Dendritic cell treated with granulocyte-macrophage colony-stimulating factor and Interleukin-4, amounts not matched to agents 40 ng/mL and 50 ng/mL, for 4 days (primary cell): Measurements from ENCODE around the gene CYREN.
A peak's percentile ranks its signal among the peaks of the same experiment; 100 is the strongest.
"Not testable (repeated sequence)": the region's sequence is repeated elsewhere in the genome, so short reads cannot be mapped to it uniquely, and the experiment has no call there.

Experiments
- H3K27ac Mint-ChIP-seq: one replicate; pipeline ENCODE4 v1.8.0; 2022; ENCODE audit warnings: mild to moderate bottlenecking, mixed read lengths
- H3K27me3 Mint-ChIP-seq: one replicate; pipeline ENCODE4 v1.8.0; 2022; ENCODE audit warnings: mild to moderate bottlenecking, mixed read lengths
- H3K36me3 Mint-ChIP-seq: one replicate; pipeline ENCODE4 v1.8.0; 2022; ENCODE audit warnings: low read depth, mixed read lengths
- H3K4me1 Mint-ChIP-seq: one replicate; pipeline ENCODE4 v1.8.0; 2022; ENCODE audit warnings: low read depth, mixed read lengths
- H3K4me3 Mint-ChIP-seq: one replicate; pipeline ENCODE4 v1.8.0; 2022; ENCODE audit warnings: mild to moderate bottlenecking, moderate library complexity, mixed read lengths
- H3K9me3 Mint-ChIP-seq: one replicate; pipeline ENCODE4 v1.8.0; 2022; ENCODE audit warnings: mixed read lengths
- intact Hi-C: fragments of 100-400 bp; cut with micrococcal nuclease; formaldehyde crosslinking; loops from one replicate; pipeline ENCODE4 v1.15.0; 2022

The CYREN gene

GRCh38 chr7:135178364-135178763 is 7.9 kb upstream of the CYREN start:
- intact Hi-C loops: no loop called here
- H3K4me3 Mint-ChIP-seq: no peak overlapping the region
- H3K9me3 Mint-ChIP-seq: peaks cover 40% of the 10 kb centered on the region
- H3K27me3 Mint-ChIP-seq: no peaks in the 10 kb centered on the region
- no peak overlapping the region for H3K27ac Mint-ChIP-seq
- no peaks in the 10 kb centered on the region for H3K4me1 Mint-ChIP-seq
- H3K36me3 Mint-ChIP-seq: peaks cover 25% of the 10 kb centered on the region

- H3K9me3 Mint-ChIP-seq: peaks cover 28% of the 10 kb centered on the region
- peaks cover 3% of the 10 kb centered on the region for H3K4me1 Mint-ChIP-seq
- intact Hi-C loops: no loop called here
- no peak overlapping the region for H3K27ac Mint-ChIP-seq
- H3K4me3 Mint-ChIP-seq: no peak overlapping the region
- peaks cover 16% of the 10 kb centered on the region for H3K36me3 Mint-ChIP-seq
- H3K27me3 Mint-ChIP-seq: no peaks in the 10 kb centered on the region
These were observed 6.7 kb upstream of the CYREN start for GRCh38 chr7:135177028-135177696.

GRCh38 chr7:135175931-135176330 is 5.4 kb upstream of the CYREN start:
- intact Hi-C loops: no loop called here
- H3K27me3 Mint-ChIP-seq: no peaks in the 10 kb centered on the region
- H3K27ac Mint-ChIP-seq: no peak overlapping the region
- peaks cover 7% of the 10 kb centered on the region for H3K36me3 Mint-ChIP-seq
- H3K4me1 Mint-ChIP-seq: peaks cover 14% of the 10 kb centered on the region
- H3K9me3 Mint-ChIP-seq: peaks cover 16% of the 10 kb centered on the region
- H3K4me3 Mint-ChIP-seq: no peak overlapping the region

- intact Hi-C loops: no loop called here
- Mint-ChIP-seq H3K36me3 (peaks cover 14% of the 10 kb centered on the region), H3K27ac (no peak overlapping the region), H3K9me3 (peaks cover 6% of the 10 kb centered on the region), H3K27me3 (no peaks in the 10 kb centered on the region), H3K4me1 (peaks cover 18% of the 10 kb centered on the region), H3K4me3 (no peak overlapping the region)
These were observed 4.4 kb upstream of the CYREN start for GRCh38 chr7:135174941-135175340.

- H3K36me3 Mint-ChIP-seq: peaks cover 25% of the 10 kb centered on the region
- H3K27me3 Mint-ChIP-seq, H3K9me3 Mint-ChIP-seq, intact Hi-C loops, H3K27ac Mint-ChIP-seq, H3K4me3 Mint-ChIP-seq: not testable (repeated sequence)
- peaks cover 29% of the 10 kb centered on the region for H3K4me1 Mint-ChIP-seq
These were observed 3.4 kb upstream of the CYREN start for GRCh38 chr7:135173916-135174315.

GRCh38 chr7:135171581-135172291 is 1.2 kb upstream of the CYREN start:
- H3K4me3 Mint-ChIP-seq, H3K9me3 Mint-ChIP-seq, H3K27me3 Mint-ChIP-seq: not testable (repeated sequence)
- peak overlapping the region; percentile 99 for H3K27ac Mint-ChIP-seq
- intact Hi-C loops: loop anchor here (2.0 kb wide), 2 partner anchors 39 to 185 kb away; partner anchors contain the start of genes AGBL3 and WDR91
- H3K4me1 Mint-ChIP-seq: peaks cover 50% of the 10 kb centered on the region
- peaks cover 46% of the 10 kb centered on the region for H3K36me3 Mint-ChIP-seq

- H3K4me1 Mint-ChIP-seq: peaks cover 57% of the 10 kb centered on the region
These were observed 533 bp upstream of the CYREN start for GRCh38 chr7:135170998-135171481.

GRCh38 chr7:135169964-135170273 is 588 bp downstream of the CYREN start:
- no peaks in the 10 kb centered on the region for H3K9me3 Mint-ChIP-seq
- H3K4me3 Mint-ChIP-seq: peak overlapping the region; percentile 92
- intact Hi-C loops: loop anchor here (2.0 to 10.0 kb wide), 4 partner anchors 41 to 525 kb away; partner anchors contain the start of genes AGBL3, BPGM and WDR91
- peaks cover 65% of the 10 kb centered on the region for H3K4me1 Mint-ChIP-seq
- H3K36me3 Mint-ChIP-seq: peaks cover 65% of the 10 kb centered on the region
- H3K27me3 Mint-ChIP-seq: no peaks in the 10 kb centered on the region
- H3K27ac Mint-ChIP-seq: peak overlapping the region; percentile 99

More at GRCh38 chr7:135170998-135171481, 533 bp upstream of the CYREN start:
- H3K4me3 Mint-ChIP-seq: peak overlapping the region; percentile 92
- H3K36me3 Mint-ChIP-seq: peaks cover 53% of the 10 kb centered on the region
- peak overlapping the region; percentile 99 for H3K27ac Mint-ChIP-seq
- not testable (repeated sequence) for H3K27me3 Mint-ChIP-seq, H3K9me3 Mint-ChIP-seq
- intact Hi-C loops: loop anchor here (2.0 kb wide), 2 partner anchors 40 to 184 kb away; partner anchors contain the start of genes AGBL3 and WDR91

- Mint-ChIP-seq H3K9me3 (no peaks in the 10 kb centered on the region), H3K4me1 (peaks cover 70% of the 10 kb centered on the region), H3K36me3 (peaks cover 70% of the 10 kb centered on the region), H3K27me3 (no peaks in the 10 kb centered on the region), H3K4me3 (peak overlapping the region; percentile 92), H3K27ac (peak overlapping the region; percentile 99)
- intact Hi-C loops: loop anchor here (5.0 to 10.0 kb wide), 2 partner anchors 432 to 525 kb away; partner anchors contain the start of gene BPGM
These were observed 1.2 kb downstream of the CYREN start for GRCh38 chr7:135169141-135169963.

- H3K27me3 Mint-ChIP-seq: no peaks in the 10 kb centered on the region
- H3K9me3 Mint-ChIP-seq: no peaks in the 10 kb centered on the region
- peaks cover 70% of the 10 kb centered on the region for H3K4me1 Mint-ChIP-seq
- peak overlapping the region; percentile 99 for H3K27ac Mint-ChIP-seq
- peak overlapping the region; percentile 92 for H3K4me3 Mint-ChIP-seq
- H3K36me3 Mint-ChIP-seq: peaks cover 78% of the 10 kb centered on the region
- intact Hi-C loops: loop anchor here (5.0 to 10.0 kb wide), 2 partner anchors 431 to 524 kb away; partner anchors contain the start of gene BPGM
These were observed 1.9 kb downstream of the CYREN start for GRCh38 chr7:135168489-135169140.

GRCh38 chr7:135168001-135168400 is 2.5 kb downstream of the CYREN start:
- Mint-ChIP-seq H3K27ac (peak overlapping the region; percentile 99), H3K4me3 (peak overlapping the region; percentile 62), H3K27me3 (no peaks in the 10 kb centered on the region), H3K9me3 (no peaks in the 10 kb centered on the region), H3K36me3 (peaks cover 82% of the 10 kb centered on the region), H3K4me1 (peaks cover 70% of the 10 kb centered on the region)
- intact Hi-C loops: loop anchor here (5.0 to 10.0 kb wide), 2 partner anchors 431 to 523 kb away; partner anchors contain the start of gene BPGM

GRCh38 chr7:135167365-135167917 is 3.1 kb downstream of the CYREN start:
- H3K27ac Mint-ChIP-seq: peak overlapping the region; percentile 99
- H3K4me1 Mint-ChIP-seq: peaks cover 71% of the 10 kb centered on the region
- peak overlapping the region; percentile 62 for H3K4me3 Mint-ChIP-seq
- peaks cover 3% of the 10 kb centered on the region for H3K9me3 Mint-ChIP-seq
- intact Hi-C loops: loop anchor here (5.0 to 10.0 kb wide), 2 partner anchors 430 to 523 kb away; partner anchors contain the start of gene BPGM
- H3K27me3 Mint-ChIP-seq: no peaks in the 10 kb centered on the region
- H3K36me3 Mint-ChIP-seq: peaks cover 88% of the 10 kb centered on the region
